Activated CD4-positive, alpha-beta T cell treated with anti-CD3 and anti-CD28 coated beads, Interleukin-2, amount 50 U/mL, for 1 hour (primary cell): ENCODE measurements around the gene ARHGAP35.

Experiments used
- DNase-seq: peaks from one replicate; pipeline ENCODE4 v3.0.0-alpha.2; 2020

Gene ARHGAP35

GRCh38 chr19:46904114-46905060 is 43.6 kb downstream of the ARHGAP35 start:
- no peak for DNase-seq

GRCh38 chr19:46906221-46906620 is 45.4 kb downstream of the ARHGAP35 start:
- no peak for DNase-seq

GRCh38 chr19:46907880-46908279 is 47.1 kb downstream of the ARHGAP35 start:
- DNase-seq, result no peak

GRCh38 chr19:46909356-46909755 is 48.6 kb downstream of the ARHGAP35 start:
- DNase-seq, result no peak
